ENCODE measurements around the gene LSM5.
"Not testable (repeated sequence)": the region's sequence is repeated elsewhere in the genome, so short reads cannot be mapped to it uniquely, and the experiment has no call there.

The LSM5 gene

DNA sequence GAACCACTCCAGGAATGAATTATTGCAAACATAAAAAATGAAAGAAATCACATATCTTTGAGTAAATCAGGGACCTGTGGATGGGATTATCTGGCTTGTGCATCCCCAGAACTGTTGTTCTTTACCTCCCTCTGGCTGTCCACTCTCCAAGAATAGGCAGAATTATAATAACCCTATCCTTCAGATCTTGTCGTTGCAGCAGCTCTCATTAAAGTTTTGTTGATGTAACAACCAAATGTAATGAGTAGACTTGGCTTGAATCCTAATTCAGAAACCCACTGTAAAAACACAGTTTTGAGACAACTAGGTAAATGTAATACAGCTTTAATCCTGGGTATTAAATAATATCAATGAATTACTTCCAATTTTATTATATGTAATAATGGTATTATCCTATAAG, 16.2 kb downstream of the LSM5 start:
- H3K4me3 ChIP-seq (ENCODE audit: low read depth, low read length, poor library complexity, severe bottlenecking): no peak overlapping the region
- no peaks in the 10 kb centered on the region for H3F3A ChIP-seq (ENCODE audit: insufficient read depth, low read length)
- no peaks in the 10 kb centered on the region for H3K79me2 ChIP-seq (ENCODE audit: insufficient read depth, low read length)
- H4K20me1 ChIP-seq (ENCODE audit: insufficient read depth, low read length): no peaks in the 10 kb centered on the region
- no peaks in the 10 kb centered on the region for H3K9me3 ChIP-seq (ENCODE audit: low read length)
- H3K36me3 ChIP-seq (ENCODE audit: insufficient read depth, low read length): no peaks in the 10 kb centered on the region
- H3K9ac ChIP-seq (ENCODE audit: low read length): no peak overlapping the region
- no peaks in the 10 kb centered on the region for H3K9me2 ChIP-seq (ENCODE audit: low read depth, low read length)
- H2AFZ ChIP-seq (ENCODE audit: low read length): no peak overlapping the region
- no peak overlapping the region for H3K27ac ChIP-seq (ENCODE audit: low read depth, low read length, poor library complexity, severe bottlenecking)
- TF ChIP-seq, protein P1, sequence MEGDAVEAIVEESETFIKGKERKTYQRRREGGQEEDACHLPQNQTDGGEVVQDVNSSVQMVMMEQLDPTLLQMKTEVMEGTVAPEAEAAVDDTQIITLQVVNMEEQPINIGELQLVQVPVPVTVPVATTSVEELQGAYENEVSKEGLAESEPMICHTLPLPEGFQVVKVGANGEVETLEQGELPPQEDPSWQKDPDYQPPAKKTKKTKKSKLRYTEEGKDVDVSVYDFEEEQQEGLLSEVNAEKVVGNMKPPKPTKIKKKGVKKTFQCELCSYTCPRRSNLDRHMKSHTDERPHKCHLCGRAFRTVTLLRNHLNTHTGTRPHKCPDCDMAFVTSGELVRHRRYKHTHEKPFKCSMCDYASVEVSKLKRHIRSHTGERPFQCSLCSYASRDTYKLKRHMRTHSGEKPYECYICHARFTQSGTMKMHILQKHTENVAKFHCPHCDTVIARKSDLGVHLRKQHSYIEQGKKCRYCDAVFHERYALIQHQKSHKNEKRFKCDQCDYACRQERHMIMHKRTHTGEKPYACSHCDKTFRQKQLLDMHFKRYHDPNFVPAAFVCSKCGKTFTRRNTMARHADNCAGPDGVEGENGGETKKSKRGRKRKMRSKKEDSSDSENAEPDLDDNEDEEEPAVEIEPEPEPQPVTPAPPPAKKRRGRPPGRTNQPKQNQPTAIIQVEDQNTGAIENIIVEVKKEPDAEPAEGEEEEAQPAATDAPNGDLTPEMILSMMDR (IDR thresholded peaks at IDR 0.05; ENCODE audit: low read length): no peak
- TF ChIP-seq EZH2 (IDR thresholded peaks at IDR 0.05; ENCODE audit: borderline replicate concordance, low read length): no peak
- no peak overlapping the region for H3K4me2 ChIP-seq (ENCODE audit: low read length)
- H3K27me3 ChIP-seq (ENCODE audit: insufficient read depth, low read length): no peaks in the 10 kb centered on the region
- no peaks in the 10 kb centered on the region for H3K4me1 ChIP-seq (ENCODE audit: insufficient read depth, low read length, severe bottlenecking)

DNA sequence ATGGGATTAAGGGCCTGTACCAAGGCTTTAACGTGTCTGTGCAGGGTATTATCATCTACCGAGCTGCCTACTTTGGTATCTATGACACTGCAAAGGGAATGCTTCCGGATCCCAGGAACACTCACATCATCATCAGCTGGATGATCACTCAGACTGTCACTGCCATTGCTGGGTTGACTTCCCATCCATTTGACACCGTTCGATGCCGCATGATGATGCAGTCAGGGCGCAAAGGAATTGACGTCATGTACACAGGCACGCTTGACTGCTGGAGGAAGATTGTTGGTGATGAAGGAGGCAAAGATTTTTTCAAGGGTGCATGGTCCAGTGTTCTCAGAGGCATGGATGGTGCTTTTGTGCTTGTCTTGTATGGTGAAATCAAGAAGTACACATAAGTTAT, 18.2 kb downstream of the LSM5 start:
- Histone ChIP-seq H3K9me3 (ENCODE audit: low read length) (no peaks in the 10 kb centered on the region), H3F3A (ENCODE audit: insufficient read depth, low read length) (no peaks in the 10 kb centered on the region), H3K9me2 (ENCODE audit: low read depth, low read length) (no peaks in the 10 kb centered on the region), H3K27ac (ENCODE audit: low read depth, low read length, poor library complexity, severe bottlenecking) (no peak overlapping the region), H3K4me1 (ENCODE audit: insufficient read depth, low read length, severe bottlenecking) (no peaks in the 10 kb centered on the region), H3K27me3 (ENCODE audit: insufficient read depth, low read length) (no peaks in the 10 kb centered on the region), H4K20me1 (ENCODE audit: insufficient read depth, low read length) (no peaks in the 10 kb centered on the region), H2AFZ (ENCODE audit: low read length) (no peak overlapping the region), H3K4me2 (ENCODE audit: low read length) (no peak overlapping the region), H3K9ac (ENCODE audit: low read length) (no peak overlapping the region), H3K36me3 (ENCODE audit: insufficient read depth, low read length) (no peaks in the 10 kb centered on the region), H3K79me2 (ENCODE audit: insufficient read depth, low read length) (no peaks in the 10 kb centered on the region), H3K4me3 (ENCODE audit: low read depth, low read length, poor library complexity, severe bottlenecking) (no peak overlapping the region)
- TF ChIP-seq EZH2 (IDR thresholded peaks at IDR 0.05; ENCODE audit: borderline replicate concordance, low read length): no peak
- TF ChIP-seq, protein P1 (IDR thresholded peaks at IDR 0.05; ENCODE audit: low read length): no peak

DNA sequence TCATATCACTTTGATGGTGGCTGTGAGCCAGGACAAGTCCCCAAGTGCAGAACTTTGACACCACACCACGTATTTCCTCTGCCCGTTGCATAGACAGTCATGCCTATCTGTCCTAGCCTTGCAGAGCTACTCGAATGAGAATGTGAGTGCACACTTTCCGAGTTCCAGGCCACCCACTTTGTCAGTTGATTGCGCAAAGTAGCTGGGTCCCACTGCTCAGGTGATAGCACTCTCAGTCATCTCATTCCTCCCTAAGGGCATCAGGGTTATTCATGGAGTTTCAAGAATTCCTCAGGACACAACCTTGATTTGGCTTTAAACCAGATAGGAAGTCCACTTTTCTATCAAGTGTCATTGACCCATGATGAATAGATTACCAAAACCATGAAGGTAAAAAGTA, 19.3 kb downstream of the LSM5 start:
- Histone ChIP-seq H3K4me1 (ENCODE audit: insufficient read depth, low read length, severe bottlenecking) (no peaks in the 10 kb centered on the region), H3K27me3 (ENCODE audit: insufficient read depth, low read length) (no peaks in the 10 kb centered on the region), H3K36me3 (ENCODE audit: insufficient read depth, low read length) (no peaks in the 10 kb centered on the region), H3K9ac (ENCODE audit: low read length) (no peak overlapping the region), H3K27ac (ENCODE audit: low read depth, low read length, poor library complexity, severe bottlenecking) (no peak overlapping the region), H3K9me2 (ENCODE audit: low read depth, low read length) (no peaks in the 10 kb centered on the region), H4K20me1 (ENCODE audit: insufficient read depth, low read length) (no peaks in the 10 kb centered on the region), H3K79me2 (ENCODE audit: insufficient read depth, low read length) (no peaks in the 10 kb centered on the region), H2AFZ (ENCODE audit: low read length) (no peak overlapping the region), H3K9me3 (ENCODE audit: low read length) (no peaks in the 10 kb centered on the region), H3K4me2 (ENCODE audit: low read length) (no peak overlapping the region), H3F3A (ENCODE audit: insufficient read depth, low read length) (no peaks in the 10 kb centered on the region), H3K4me3 (ENCODE audit: low read depth, low read length, poor library complexity, severe bottlenecking) (no peak overlapping the region)
- no peak for TF ChIP-seq EZH2 (IDR thresholded peaks at IDR 0.05; ENCODE audit: borderline replicate concordance, low read length)
- TF ChIP-seq, protein P1 (IDR thresholded peaks at IDR 0.05; ENCODE audit: low read length): no peak

DNA sequence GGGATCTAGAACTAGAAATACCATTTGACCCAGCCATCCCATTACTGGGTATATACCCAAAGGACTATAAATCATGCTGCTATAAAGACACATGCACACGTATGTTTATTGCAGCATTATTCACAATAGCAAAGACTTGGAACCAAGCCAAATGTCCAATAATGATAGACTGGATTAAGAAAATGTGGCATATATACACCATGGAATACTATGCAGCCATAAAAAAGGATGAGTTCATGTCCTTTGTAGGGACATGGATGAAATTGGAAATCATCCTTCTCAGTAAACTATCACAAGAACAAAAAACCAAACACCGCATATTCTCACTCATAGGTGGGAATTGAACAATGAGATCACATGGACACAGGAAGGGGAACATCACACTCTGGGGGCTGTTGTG, 20.2 kb downstream of the LSM5 start:
- H3K9ac ChIP-seq (ENCODE audit: low read length); H2AFZ ChIP-seq (ENCODE audit: low read length); H3K36me3 ChIP-seq (ENCODE audit: insufficient read depth, low read length); H3K27ac ChIP-seq (ENCODE audit: low read depth, low read length, poor library complexity, severe bottlenecking); H3K9me3 ChIP-seq (ENCODE audit: low read length); H3K4me3 ChIP-seq (ENCODE audit: low read depth, low read length, poor library complexity, severe bottlenecking); H3K4me2 ChIP-seq (ENCODE audit: low read length); H3K4me1 ChIP-seq (ENCODE audit: insufficient read depth, low read length, severe bottlenecking); H3K27me3 ChIP-seq (ENCODE audit: insufficient read depth, low read length); H3K79me2 ChIP-seq (ENCODE audit: insufficient read depth, low read length); H3K9me2 ChIP-seq (ENCODE audit: low read depth, low read length); H3F3A ChIP-seq (ENCODE audit: insufficient read depth, low read length); H4K20me1 ChIP-seq (ENCODE audit: insufficient read depth, low read length): not testable (repeated sequence)

DNA sequence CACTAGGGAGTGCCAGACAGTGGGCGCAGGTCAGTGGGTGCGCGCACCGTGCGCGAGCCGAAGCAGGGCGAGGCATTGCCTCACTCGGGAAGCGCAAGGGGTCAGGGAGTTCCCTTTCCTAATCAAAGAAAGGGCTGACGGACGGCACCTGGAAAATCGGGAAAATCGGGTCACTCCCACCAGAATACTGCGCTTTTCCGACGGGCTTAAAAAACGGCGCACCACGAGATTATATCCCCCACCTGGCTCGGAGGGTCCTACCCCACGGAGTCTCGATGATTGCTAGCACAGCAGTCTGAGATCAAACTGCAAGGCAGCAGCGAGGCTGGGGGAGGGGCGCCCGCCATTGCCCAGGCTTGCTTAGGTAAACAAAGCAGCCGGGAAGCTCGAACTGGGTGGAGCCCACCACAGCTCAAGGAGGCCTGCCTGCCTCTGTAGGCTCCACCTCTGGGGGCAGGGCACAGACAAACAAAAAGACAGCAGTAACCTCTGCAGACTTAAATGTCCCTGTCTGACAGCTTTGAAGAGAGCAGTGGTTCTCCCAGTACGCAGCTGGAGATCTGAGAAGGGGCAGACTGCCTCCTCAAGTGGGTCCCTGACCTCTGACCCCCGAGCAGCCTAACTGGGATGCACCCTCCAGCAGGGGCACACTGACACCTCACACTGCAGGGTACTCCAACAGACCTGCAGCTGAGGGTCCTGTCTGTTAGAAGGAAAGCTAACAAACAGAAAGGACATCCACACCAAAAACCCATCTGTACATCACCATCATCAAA, 25.4 kb downstream of the LSM5 start:
- H3K9me2 ChIP-seq (ENCODE audit: low read depth, low read length); H3K4me3 ChIP-seq (ENCODE audit: low read depth, low read length, poor library complexity, severe bottlenecking); H4K20me1 ChIP-seq (ENCODE audit: insufficient read depth, low read length); H3K79me2 ChIP-seq (ENCODE audit: insufficient read depth, low read length); H3K9me3 ChIP-seq (ENCODE audit: low read length); H3K36me3 ChIP-seq (ENCODE audit: insufficient read depth, low read length); H2AFZ ChIP-seq (ENCODE audit: low read length); H3F3A ChIP-seq (ENCODE audit: insufficient read depth, low read length); H3K27me3 ChIP-seq (ENCODE audit: insufficient read depth, low read length); H3K4me1 ChIP-seq (ENCODE audit: insufficient read depth, low read length, severe bottlenecking); H3K4me2 ChIP-seq (ENCODE audit: low read length); H3K9ac ChIP-seq (ENCODE audit: low read length); H3K27ac ChIP-seq (ENCODE audit: low read depth, low read length, poor library complexity, severe bottlenecking): not testable (repeated sequence)

Measured in OCI-LY1 (cell line).